NCI-H345 treated with DMSO at 0.1 percent for 48 hours (cell line): Measurements from ENCODE around the gene NELFCD.
"Not testable (repeated sequence)": the region's sequence is repeated elsewhere in the genome, so short reads cannot be mapped to it uniquely, and the experiment has no call there.

ENCODE experiments used
- DNase-seq: peaks from one replicate; lab custom pipeline; 2025; ENCODE audit not compliant: unreplicated experiment; lab: John Stamatoyannopoulos, UW

NELFCD gene

DNA sequence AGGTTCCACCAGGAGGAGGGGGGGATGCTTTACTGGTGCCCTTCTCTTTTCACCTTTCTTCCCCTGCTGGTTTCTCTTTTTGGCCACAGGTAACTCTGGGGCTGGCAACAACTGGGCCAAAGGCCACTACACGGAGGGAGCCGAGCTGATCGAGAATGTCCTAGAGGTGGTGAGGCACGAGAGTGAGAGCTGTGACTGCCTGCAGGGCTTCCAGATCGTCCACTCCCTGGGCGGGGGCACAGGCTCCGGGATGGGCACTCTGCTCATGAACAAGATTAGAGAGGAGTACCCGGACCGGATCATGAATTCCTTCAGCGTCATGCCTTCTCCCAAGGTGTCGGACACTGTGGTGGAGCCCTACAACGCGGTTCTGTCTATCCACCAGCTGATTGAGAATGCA lies 42.6 kb downstream of the NELFCD start:
- DNase-seq = no peak

DNA sequence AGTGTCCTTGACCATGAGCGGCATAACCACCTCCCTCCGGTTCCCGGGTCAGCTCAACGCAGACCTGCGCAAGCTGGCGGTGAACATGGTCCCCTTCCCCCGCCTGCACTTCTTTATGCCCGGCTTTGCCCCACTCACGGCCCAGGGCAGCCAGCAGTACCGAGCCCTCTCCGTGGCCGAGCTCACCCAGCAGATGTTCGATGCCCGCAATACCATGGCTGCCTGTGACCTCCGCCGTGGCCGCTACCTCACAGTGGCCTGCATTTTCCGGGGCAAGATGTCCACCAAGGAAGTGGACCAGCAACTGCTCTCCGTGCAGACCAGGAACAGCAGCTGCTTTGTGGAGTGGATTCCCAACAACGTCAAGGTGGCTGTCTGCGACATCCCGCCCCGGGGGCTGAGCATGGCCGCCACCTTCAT lies 43.1 kb downstream of the NELFCD start:
- DNase-seq = no peak

DNA sequence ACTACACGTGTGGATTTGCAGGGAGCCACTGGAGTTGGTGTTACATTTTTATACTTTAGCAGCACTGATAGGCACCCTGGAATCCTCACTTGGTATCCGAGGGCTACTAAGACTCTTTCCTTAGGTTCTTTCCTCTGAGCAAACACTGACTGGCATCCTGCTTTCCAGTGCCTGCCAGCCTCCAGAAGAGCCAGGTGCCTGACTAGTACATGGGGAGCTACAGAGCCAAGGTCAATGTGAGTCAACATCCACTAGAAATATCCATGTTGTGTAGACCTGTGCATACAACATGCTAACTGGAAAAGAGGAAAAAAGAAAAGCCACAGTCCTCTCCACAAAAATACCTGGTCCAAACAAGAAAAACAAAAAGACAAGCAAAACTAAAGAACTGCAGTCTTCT lies 44.0 kb downstream of the NELFCD start:
- DNase-seq = no peak

DNA sequence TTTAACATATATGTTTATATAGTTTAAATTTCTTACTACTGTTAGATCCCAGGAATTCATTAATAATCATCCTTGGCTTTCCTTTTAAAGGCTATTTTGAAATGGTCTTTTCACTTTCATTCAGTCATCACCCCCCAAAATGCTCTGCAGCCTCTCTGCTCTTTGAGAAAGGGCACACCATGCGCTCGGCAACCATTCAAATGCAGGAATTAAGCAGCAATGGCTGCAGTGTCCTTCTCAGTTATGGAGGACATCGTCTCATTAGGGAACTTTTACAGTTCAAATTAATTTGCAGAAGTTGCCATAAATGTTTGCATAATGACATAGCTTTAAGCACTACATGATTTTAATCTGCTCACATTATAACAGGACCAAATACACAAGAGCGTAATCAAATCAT lies 44.5 kb downstream of the NELFCD start:
- no peak for DNase-seq

DNA sequence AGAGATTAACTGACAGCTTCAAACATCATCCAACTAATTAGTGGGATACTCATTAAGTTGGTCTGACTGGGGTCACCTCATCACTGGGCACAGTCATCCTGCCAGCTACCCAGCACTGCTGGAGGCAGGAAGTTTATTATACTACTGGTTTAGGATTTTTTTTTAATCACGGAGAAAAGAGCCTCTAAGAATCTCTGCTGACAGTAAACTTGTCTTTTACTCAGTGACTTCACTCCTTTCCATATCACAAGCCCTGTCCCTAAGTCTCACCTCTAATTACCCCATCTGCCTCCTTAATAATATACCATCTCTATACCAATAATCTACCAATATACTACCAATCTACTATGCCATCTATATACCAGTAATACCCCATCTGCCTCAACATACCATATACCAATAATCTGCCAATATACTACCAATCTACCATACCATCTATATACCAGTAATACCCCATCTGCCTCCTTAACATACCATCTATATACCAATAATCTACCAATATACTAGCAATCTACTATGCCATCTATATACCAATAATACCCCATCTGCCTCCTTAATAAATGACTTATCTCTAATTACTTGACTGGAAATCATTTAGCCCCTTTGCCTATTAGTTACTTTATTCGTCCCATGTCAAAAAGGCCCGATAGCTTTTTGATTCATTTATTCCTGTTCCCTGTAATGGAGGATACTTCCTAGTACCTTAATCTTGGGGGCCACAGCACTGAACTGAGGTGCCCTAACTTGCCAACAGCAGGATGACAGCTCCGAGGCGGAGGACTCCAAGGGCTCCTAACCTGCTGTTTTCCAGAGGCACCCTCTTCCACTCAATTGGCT lies 46.1 kb downstream of the NELFCD start:
- DNase-seq = no peak

DNA sequence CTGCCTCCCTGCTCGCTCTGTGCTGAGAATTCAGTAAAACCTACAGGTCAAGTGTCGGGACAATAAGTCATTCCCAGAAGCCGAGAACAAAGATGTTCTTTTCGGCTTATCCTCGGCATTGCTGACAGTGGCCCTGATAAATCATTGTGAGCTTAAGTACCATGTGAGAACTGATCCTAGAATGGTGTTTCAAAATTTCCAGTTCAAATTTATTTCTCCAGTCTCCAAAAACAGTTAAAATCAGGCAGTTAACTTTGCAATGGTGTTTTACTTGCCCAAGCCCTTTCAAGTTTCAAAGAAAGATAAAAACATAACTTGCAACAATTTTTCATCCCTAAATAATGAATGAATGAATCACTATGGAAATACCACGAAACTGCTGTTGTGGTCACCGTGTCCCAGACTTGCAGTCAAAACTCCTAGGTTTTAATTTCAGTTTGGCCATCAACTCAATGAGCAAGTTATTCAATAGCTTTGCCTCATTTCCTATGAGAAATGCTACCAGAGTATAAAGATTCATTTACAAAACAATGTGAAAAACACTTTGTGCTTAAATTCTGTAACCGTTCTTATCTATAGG lies 46.8 kb downstream of the NELFCD start:
- no peak for DNase-seq

DNA sequence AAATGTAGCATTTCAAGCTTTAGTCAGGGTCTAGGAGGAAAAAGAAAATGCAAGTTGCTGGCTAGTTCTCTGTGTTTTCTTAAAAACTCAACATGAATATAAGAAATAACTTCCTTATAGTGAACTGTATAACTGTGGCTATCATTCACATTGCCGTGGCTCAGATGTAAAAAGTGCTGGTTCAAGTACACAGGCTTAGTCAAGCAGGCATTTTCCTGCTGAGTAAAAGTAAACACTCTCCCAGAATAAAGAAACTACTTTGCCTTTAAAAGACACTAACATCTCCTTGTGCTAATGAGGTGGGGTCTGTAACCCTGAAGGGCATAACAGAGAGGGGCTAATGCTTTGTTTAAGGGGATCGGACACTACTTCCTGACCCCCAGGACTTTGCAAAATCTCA lies 47.8 kb downstream of the NELFCD start:
- no peak for DNase-seq

DNA sequence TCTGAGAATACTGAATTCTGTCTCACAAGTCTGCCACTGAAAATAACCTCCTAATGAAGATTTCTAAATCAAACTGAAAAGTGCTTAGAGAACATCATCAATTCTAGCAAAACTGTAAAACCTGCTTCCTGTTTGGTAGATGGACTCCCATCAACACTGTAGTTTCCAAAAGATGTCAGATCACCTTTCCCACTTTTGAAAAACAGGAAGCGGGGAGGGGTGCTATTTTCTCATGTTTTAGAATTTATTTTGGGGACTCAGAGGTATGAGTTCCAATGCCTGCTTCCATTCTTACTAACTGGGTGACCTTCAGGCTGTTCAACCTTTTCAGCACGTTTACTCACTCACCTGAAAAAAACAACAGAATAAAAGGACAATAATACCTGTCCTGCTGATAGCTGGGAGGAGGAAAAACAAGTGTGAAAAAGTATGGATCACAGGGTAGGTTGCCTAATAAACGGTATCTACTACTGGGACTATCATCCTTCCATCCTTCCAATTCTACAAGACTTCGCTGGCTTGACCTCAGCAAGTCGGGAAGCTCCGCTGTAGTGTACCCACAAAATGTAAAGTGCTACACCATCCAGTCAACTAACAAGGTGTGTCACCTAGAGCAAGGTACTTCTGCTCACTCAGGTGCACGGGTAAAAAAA lies 50.0 kb downstream of the NELFCD start:
- no peak for DNase-seq

DNA sequence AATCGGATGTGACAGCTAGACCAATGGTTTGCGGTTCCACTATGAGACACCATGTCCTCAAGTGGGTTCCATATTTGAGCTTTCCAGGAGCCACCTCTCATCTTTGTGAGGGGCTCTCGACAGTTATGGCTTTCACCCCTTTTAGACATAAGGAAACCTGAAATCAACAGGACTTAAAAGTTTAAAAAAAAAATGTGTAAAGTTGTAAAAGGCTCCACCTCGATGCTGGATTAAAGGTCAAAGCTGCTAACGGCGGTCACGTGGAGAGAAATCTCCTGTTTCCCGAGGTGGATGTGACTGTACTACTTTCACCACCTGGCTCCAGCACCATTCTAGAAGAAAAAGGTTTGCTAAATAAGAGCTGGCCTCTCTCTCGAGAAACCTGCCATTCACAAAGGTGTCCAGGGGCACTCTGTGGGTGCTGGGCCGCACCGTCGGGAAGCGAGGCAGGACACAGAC lies 50.5 kb downstream of the NELFCD start:
- no peak for DNase-seq

DNA sequence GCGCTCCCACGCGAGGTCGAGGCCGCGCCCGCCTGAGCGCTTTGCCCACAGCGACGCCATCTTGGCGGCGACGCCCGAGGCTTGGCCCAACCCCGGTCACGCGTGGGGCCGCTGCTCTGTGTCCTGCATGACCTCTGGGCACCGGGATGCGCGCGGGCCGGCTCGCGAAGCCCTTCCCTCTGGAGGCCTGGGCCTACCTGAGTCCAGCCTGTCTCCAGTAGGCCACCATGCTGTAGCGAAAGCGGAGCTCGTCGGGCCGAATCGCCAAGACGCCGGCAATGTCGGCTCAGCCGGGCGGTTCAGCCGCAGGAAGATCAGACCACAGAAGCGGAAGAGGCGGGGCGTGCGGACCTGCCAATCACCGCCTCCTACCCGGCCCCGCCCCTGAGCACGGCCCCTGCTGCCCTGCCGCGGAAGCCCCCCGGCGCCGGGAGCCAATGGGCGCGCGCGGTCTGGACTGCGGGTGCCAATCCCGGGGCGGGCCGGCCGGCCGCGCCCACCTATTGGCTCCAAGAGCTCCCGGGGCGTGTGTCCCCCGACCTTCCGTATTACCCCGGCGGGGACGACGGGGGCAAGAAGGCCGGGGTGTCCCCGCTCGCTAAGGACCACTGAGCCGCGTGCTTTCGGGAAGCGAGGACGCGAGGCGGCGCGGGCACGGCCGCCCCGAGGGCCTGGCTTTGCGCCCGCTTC lies 51.1 kb downstream of the NELFCD start, which contains the start of gene ATP5F1E:
Gene ATP5F1E, minus strand, starts transcription at position 313 of the 690 bp plus-strand sequence. Its CDS starts 84 bp downstream, at position 229.
- DNase-seq = peak; percentile 98

DNA sequence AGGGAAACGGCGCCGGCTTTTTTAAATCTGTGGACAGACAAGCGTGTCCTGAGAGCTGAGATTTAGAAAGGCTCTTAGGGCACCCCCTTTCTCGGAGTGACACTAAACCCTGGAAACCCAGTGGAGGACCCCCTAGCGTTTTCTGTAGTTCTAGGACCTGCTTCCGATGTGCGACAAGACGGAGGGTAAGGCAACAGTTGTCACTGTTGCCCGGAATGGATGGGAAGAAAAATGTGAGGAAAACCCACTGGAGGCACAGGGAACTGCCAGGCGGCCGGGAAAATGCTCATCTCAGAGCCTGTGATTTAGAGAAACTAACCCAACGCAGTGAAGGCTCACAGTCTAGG lies 51.6 kb downstream of the NELFCD start:
- DNase-seq = peak; percentile 76

DNA sequence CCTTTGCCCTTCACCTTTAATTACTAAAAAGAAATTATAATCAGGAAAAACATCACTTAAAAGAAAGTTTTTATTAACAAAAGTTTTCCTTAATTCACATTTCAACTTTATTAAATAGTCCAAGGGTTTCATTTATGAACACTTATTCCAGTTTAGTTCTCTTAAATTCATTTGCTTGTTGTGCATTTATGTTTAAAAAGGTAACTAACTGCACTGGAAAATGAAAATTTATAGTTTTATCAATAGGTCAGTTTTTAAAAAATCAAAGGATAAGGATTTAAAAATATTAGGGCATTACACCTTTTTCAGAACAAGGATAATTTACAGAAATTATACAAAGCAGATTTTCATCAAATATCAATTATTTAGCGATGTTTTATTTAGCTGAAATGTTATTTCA lies 52.0 kb downstream of the NELFCD start:
- no peak for DNase-seq

DNA sequence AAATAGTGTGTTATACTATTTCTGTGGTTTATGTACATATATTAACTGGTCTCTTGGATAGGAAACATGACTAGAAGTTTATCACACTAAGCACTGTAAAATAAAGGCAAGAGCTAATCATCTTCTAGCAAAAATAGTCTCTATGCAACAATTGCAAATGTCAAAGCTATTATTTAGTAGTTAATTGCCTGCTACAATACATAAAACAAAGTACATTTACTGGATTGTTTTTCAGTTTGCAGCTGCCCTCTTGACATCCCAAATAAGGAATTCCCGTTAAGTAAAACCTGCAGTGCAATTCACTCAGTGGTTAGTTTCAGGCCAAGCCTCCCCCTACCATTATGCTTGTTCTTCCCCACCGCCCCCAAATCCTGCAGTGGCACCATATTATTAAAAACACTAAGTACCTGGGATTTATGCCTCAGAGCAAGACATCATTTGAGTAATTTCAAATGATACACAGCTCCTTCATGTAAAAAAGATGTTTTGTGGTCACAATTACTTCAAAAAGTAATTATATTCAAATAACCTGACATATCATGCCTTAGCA lies 52.6 kb downstream of the NELFCD start:
- no peak for DNase-seq

DNA sequence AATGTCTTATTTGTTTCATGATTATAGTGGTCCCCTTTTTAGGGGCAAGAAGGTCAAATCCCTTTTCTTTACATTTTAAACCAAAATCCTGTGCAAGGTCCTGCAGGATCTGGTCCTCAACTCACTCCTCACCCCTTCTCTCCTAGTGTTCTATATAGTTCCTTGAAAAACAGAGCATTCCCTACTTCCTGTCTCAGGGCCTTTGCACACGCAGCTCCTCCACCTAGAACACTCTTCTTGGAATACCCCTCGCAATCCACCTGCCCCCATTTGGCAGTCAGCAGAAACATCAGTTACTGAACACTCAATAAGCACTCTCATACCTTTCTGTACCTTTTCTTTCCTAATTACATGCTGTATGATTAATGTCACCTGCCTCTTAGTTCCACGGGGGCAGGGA lies 54.3 kb downstream of the NELFCD start:
- no peak for DNase-seq

DNA sequence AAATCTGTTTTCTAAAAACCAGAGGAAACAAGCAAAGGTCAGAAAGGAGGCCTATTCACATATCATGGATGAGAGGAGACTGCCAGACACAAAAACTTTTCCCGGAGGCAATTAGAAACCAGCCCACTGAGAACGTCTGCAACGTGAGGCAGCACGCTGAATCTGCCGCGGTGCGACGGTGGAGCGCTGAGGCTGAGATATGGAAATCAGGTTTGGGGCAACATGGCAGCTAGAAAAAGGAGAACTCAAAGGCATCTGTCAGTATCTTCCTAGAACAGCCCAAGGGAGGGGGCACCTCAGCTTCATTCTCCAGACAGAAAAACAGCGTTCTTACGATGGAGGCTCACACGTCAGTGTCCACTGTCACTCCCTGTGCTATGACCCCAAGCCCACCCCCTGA lies 56.3 kb downstream of the NELFCD start:
- no peak for DNase-seq

DNA sequence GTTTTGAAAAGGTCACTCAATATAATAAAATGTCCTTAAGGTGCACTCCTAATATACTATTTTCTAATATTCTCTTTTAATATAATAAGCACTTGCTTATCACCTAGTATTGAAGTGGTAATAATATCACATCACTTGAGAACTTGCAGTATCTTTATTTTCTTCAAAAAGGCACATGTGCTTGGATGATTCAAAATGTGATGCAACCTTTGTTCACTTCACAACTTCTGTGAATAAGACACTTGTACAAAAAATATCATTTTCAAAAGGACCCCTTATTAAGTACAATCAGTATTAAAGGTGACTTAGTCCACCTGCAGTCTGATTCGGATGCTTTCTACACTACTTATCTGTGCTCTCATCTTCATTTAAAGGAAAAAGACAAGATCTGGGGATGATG lies 58.2 kb downstream of the NELFCD start:
- no peak for DNase-seq

DNA sequence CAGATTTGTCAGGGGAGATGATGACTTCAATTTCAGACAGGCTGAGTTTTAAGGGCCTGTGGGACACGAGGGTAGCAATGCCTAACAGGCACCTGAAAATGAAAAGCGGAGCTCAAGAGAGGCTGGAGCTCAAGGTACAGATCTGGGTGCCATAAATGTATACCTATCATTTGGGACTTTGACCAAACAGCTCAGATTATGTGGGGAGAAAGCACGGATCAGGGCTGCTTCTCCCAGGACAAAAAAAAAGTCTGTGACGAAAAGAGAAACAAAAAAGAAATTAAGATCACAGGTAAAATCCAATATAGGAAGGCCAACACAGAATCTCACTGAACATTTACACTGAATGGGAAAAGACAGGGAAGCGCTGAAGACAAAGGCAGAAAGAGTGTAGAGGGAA lies 59.6 kb downstream of the NELFCD start:
- no peak for DNase-seq

DNA sequence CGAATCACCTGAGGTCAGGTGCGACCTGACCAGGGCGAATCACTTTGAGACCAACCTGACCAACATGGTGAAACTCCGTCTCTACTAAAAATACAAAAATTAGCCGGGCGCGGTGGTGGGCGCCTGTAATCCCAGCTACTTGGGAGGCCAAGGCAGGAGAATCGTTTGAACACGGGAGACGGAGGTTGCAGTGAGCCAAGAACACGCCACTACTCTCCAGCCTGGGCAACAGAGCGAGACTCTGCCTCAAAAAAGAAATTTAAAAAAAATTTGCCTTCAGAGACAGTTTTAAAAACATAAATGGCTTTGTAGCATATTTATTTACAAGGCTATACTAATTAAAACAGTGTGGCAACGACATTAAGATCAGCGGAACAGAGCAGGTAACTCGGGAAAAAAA lies 60.4 kb downstream of the NELFCD start:
- not testable (repeated sequence) for DNase-seq

DNA sequence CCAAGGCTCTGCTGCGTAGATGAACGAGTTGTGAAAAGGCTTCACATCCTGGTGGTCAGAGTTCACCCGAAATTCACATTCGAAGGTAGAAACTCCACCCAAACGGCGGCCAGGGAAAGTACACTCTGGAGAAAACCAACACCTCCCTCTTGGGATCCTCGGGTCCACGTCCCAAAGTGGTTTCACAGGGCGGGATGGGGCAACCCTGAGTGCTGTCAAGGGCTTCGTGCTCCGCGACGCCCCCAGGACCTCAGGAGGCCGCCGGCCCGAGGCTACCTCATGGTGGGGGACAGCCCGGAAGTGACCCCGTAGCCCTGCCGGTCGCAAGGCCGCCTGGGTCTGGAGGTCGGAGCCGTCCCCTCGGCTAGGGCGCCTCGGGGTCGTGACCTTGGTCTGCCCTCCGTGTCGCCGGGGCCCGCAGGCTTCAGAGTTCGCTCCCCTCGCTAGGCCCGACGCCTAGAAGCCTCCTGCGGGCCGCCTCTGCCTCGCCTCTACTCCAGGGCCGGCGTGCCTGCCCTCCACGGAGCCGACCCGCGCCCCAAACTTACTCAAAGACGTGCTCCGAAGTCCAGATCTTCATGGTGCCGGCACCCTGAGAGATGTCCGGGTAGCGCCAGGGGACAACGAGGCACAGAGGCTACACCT lies 61.2 kb downstream of the NELFCD start, which contains the start of gene PRELID3B:
Gene PRELID3B, minus strand, starts transcription at position 636 of the 645 bp plus-strand sequence. Its CDS starts 56 bp downstream, at position 580.
- no peak for DNase-seq

DNA sequence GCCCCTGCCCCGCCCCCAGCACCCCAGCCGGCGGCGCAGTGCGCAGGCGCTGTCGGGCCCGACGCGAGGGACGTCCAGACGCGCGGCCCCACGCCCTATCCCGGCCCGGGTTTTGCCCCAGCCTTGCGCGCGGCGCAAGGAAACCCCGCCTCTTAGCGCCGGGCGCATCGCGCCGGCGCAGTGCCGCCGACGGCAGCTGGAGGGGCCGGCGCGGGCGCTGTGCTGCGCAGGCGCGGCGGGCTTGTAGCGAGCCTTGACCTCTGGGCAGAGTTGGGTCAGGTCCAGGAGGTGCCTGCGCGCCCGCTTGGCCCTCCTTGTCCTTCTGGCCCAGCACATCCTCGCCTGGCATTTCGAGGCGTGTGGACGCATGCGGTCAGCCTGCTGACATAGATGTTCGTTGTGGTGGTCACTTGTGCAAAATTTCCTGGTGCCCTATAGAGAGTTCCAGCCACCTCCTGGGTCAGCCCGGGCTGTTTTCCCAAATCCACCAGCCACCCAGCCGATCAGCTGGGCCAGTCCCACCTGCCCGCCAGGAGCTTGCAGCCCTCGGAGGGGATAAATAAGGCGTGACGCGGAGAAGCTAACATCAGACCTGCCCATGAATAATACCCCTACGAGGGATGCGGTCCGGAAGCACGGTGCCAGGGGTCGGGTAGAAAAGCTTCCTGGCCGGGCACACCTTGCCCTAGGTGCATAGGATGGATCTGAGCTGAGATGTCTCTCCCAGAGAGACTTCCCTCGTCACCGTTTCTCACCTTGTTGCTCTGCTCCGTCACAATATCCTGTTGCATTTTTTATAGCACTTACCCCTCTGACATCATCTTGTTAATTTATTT lies 62.0 kb downstream of the NELFCD start:
- peak; percentile 93 for DNase-seq
